ENCODE data around the gene CACYBP.

GRCh38 chr1:175036476-175036875 is 36.7 kb downstream of the CACYBP start:
- no peak for TF ChIP-seq CTCF (IDR thresholded peaks at IDR 0.05)
- no peak for TF ChIP-seq POLR2A (IDR thresholded peaks at IDR 0.05)

Data from stomach (tissue), 4 donors.